Type B pancreatic cell (in vitro differentiated cells): ENCODE results near the gene SETSIP. TPM values are rescaled to one million over a fixed set of nuclear protein-coding genes. Genes with fewer than 3 reads are reported as not detected.

ENCODE experiments used
- DNase-seq: peaks from one replicate; pipeline ENCODE4 v3.0.0; 2021; ENCODE audit warnings: mixed read lengths; ENCODE audit not compliant: unreplicated experiment; ENCODE audit errors: extremely low spot score
- H3K27ac Mint-ChIP-seq: 2 replicates; pipeline ENCODE4 v1.8.0; 2021; ENCODE audit warnings: mild to moderate bottlenecking, mixed read lengths
- H3K27me3 Mint-ChIP-seq: 2 replicates; pipeline ENCODE4 v1.8.0; 2021; ENCODE audit warnings: mixed read lengths
- H3K36me3 Mint-ChIP-seq: 2 replicates; pipeline ENCODE4 v1.8.0; 2021; ENCODE audit warnings: mixed read lengths
- H3K4me1 Mint-ChIP-seq: one replicate; pipeline ENCODE4 v1.8.0; 2021; ENCODE audit warnings: mixed read lengths; ENCODE audit not compliant: unreplicated experiment
- H3K4me3 Mint-ChIP-seq: 2 replicates; pipeline ENCODE4 v1.8.0; 2021; ENCODE audit warnings: mild to moderate bottlenecking, mixed read lengths
- H3K9me3 Mint-ChIP-seq: 2 replicates; pipeline ENCODE4 v1.8.0; 2021; ENCODE audit warnings: mixed read lengths
- long read RNA-seq: library from polyadenylated mRNA; unstranded; transcript quantifications from one replicate; pipeline ENCODE4 v2.0.0, GENCODE V29; 2020
- total RNA-seq: library from RNA; stranded (reverse); gene quantifications from 2 replicates; pipeline ENCODE4 v1.2.1, GENCODE V29; 2021; ENCODE audit warnings: low replicate concordance
- TF ChIP-seq, protein P1 (sequence below): fragments of 200-600 bp; sonication (generic); conservative IDR thresholded peaks from 2 replicates; pipeline ENCODE4 v1.5.0; 2021; ENCODE audit warnings: antibody characterized with exemption, mild to moderate bottlenecking

The SETSIP gene, protein sequence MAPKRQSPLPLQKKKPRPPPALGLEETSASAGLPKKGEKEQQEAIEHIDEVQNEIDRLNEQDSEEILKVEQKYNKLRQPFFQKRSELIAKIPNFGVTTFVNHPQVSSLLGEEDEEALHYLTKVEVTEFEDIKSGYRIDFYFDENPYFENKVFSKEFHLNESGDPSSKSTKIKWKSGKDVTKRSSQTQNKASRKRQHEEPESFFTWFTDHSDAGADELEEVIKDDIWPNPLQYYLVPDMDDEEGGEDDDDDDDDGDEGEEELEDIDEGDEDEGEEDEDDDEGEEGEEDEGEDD
- not detected in 2 replicates for total RNA-seq
- long read RNA-seq = 0 reads

DNA sequence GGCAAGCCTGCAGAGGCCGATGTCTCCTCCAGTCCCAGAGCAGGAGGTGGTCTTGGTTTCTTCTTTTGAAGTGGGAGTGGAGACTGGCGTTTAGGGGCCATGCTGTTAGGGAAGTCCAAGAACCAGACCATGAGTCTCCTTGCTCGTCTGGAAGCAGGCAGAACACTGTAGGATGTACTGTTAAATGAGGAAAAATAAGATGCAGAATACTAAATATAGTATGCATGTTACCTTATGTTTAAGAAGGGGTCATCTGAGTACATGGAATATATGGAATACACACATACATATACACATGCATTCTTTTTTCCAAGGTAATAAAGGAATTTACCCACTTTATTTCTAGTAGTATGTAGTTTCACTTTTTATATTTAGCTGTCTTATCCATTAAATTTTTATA lies at the start of gene SETSIP:
SETSIP (minus strand) TSS at position 101 of the 400 bp plus-strand sequence; CDS start at position 101, 0 bp downstream.
- Mint-ChIP-seq H3K27me3 (no peaks in the 10 kb centered on the region), H3K4me1 (no peaks in the 10 kb centered on the region), H3K9me3 (no peaks in the 10 kb centered on the region), H3K27ac (no peak within 1 kb of the TSS), H3K36me3 (no peaks in the 10 kb centered on the region), H3K4me3 (no peak within 1 kb of the TSS)
- TF ChIP-seq, protein P1, sequence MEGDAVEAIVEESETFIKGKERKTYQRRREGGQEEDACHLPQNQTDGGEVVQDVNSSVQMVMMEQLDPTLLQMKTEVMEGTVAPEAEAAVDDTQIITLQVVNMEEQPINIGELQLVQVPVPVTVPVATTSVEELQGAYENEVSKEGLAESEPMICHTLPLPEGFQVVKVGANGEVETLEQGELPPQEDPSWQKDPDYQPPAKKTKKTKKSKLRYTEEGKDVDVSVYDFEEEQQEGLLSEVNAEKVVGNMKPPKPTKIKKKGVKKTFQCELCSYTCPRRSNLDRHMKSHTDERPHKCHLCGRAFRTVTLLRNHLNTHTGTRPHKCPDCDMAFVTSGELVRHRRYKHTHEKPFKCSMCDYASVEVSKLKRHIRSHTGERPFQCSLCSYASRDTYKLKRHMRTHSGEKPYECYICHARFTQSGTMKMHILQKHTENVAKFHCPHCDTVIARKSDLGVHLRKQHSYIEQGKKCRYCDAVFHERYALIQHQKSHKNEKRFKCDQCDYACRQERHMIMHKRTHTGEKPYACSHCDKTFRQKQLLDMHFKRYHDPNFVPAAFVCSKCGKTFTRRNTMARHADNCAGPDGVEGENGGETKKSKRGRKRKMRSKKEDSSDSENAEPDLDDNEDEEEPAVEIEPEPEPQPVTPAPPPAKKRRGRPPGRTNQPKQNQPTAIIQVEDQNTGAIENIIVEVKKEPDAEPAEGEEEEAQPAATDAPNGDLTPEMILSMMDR = no peak
- DNase-seq = no peak

DNA sequence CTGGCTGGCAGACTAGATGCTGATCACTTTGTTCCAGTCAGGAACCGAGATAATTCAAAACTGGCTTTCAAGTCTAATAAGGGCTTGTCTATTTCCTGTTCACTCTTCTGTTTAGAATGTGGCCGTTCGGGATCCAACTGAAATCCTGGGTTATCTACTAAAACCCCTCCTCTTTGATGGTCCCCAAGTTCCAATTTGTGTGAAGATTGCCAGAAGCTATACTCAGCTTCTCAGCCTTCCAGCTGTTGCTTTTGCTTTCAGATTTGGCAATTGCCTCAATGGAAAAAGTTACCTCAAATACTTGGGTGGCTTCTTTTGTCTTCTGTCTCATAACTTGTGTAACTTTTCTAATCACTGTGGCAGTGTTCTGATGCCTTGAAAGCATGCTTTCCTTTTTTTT lies 48.7 kb upstream of the SETSIP start:
- H3K4me3 Mint-ChIP-seq = no peak overlapping the region
- TF ChIP-seq, protein P1 = no peak

DNA sequence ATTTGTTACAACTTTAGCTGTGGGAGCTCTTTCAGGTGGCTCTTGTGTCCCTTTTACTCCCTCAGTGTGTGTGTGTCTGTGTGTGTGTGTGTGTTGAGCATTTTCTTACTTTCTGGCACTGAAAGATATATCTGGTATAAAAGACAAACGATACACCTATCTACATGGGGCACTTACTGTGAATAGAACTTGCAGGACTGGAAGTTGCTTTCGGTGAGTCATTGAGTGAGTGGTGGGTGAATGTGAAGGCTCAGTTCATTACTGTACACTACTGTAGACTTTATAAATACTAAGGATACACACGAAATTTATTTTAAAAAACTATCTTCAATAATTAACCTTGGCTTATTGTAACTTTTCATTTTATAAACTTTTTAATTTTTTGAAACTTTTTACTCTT lies 43.6 kb upstream of the SETSIP start:
- TF ChIP-seq, protein P1 = no peak
- Mint-ChIP-seq H3K4me1 (peaks cover 4% of the 10 kb centered on the region), H3K9me3 (no peaks in the 10 kb centered on the region), H3K4me3 (no peak overlapping the region), H3K27ac (no peak overlapping the region), H3K36me3 (peaks cover 5% of the 10 kb centered on the region), H3K27me3 (no peaks in the 10 kb centered on the region)
- no peak for DNase-seq

More for the DNA sequence above, 48.7 kb upstream of the SETSIP start:
- Mint-ChIP-seq H3K4me1 (peaks cover under 1% of the 10 kb centered on the region), H3K27ac (no peak overlapping the region), H3K27me3 (no peaks in the 10 kb centered on the region), H3K9me3 (no peaks in the 10 kb centered on the region), H3K36me3 (peaks cover 5% of the 10 kb centered on the region)
- no peak for DNase-seq

DNA sequence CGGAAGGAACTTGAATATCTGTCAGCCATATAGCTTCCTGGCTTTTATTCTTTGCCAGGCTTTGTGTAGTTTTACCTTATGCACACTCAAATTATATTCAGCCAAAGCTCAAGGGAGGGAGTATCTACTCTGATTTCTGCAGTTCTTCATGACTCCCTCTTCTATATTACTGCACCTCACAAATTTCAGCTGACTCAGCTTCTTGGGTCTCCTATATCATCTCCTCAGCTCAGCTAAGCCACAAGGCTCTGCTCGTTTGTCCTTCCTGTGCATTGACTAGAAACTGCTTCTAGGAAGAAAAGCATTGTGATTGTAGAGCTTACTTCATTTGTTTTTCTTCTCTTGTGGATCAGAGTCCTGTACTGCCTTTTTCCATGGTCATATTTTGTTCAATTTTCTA lies 42.3 kb upstream of the SETSIP start:
- no peak overlapping the region for H3K4me3 Mint-ChIP-seq
- DNase-seq = no peak
- TF ChIP-seq, protein P1 = no peak
- H3K4me1 Mint-ChIP-seq = peaks cover 4% of the 10 kb centered on the region
- H3K36me3 Mint-ChIP-seq = no peaks in the 10 kb centered on the region
- no peaks in the 10 kb centered on the region for H3K9me3 Mint-ChIP-seq
- H3K27me3 Mint-ChIP-seq = no peaks in the 10 kb centered on the region
- no peak overlapping the region for H3K27ac Mint-ChIP-seq

DNA sequence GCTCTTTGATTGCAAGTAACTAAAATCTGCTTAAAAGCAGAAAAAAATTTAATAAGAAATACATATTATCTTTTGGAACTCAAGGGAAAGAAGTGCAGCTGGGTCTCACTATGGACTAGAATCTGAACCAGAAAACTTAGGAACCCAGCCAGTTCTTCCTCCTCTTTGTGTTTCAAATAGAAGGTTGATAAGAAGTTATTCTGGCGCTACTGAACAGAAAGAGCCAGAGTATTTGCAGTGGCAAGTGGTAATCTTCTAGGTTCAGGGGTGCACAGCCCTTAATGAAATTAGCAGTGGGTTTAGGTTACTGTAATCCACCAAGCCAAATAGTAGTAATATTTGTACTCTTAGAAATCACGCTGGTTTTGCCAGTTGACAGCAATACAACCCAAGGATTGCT lies 33.4 kb upstream of the SETSIP start:
- no peak overlapping the region for H3K27ac Mint-ChIP-seq
- no peak overlapping the region for H3K4me3 Mint-ChIP-seq
- no peaks in the 10 kb centered on the region for H3K27me3 Mint-ChIP-seq
- H3K36me3 Mint-ChIP-seq = peaks cover 4% of the 10 kb centered on the region
- H3K4me1 Mint-ChIP-seq = no peaks in the 10 kb centered on the region
- TF ChIP-seq, protein P1 = no peak
- no peaks in the 10 kb centered on the region for H3K9me3 Mint-ChIP-seq
- DNase-seq = no peak
